Stomach smooth muscle (tissue), 2 donors: ENCODE measurements around the gene APEH.

Experiments used
- H3K27ac ChIP-seq: one replicate; pipeline ENCODE4 v1.7.0; 2013; ENCODE audit warnings: mild to moderate bottlenecking, low read length, inconsistent platforms
- H3K27me3 ChIP-seq, 2 donors: one replicate each; pipeline ENCODE4 v1.7.0; 2013; ENCODE audit warnings: low read length in 2 of 2; ENCODE audit not compliant: insufficient read depth in 2 of 2, control insufficient read depth in 1 of 2
- H3K36me3 ChIP-seq, 2 donors: one replicate each; pipeline ENCODE4 v1.7.0; 2013; ENCODE audit warnings: low read length in 2 of 2; ENCODE audit not compliant: control insufficient read depth in 2 of 2, insufficient read depth in 2 of 2
- H3K4me1 ChIP-seq: one replicate; pipeline ENCODE4 v1.7.0; 2013; ENCODE audit warnings: low read length; ENCODE audit not compliant: control insufficient read depth, insufficient read depth
- H3K4me3 ChIP-seq, 2 donors: one replicate each; pipeline ENCODE4 v1.7.0; 2013; ENCODE audit warnings: low read length in 2 of 2
- H3K9ac ChIP-seq, 2 donors: one replicate each; pipeline ENCODE4 v1.7.0; 2013; ENCODE audit warnings: low read length in 2 of 2, mild to moderate bottlenecking in 1 of 2
- H3K9me3 ChIP-seq, 2 donors: one replicate each; pipeline ENCODE4 v1.7.0; 2013; ENCODE audit warnings: low read length in 2 of 2; ENCODE audit not compliant: control insufficient read depth in 2 of 2
- donor health status: healthy.
- donor health status: Pancreatic carcinoma.

APEH gene

GRCh38 chr3:49673715-49674496, at the start of gene APEH:
TSS of gene APEH (plus strand) at chr3:49674351. CDS start at chr3:49674402, 51 bp downstream.
- peak within 1 kb of the TSS; percentile 79 for H3K27ac ChIP-seq
- H3K27me3 ChIP-seq: peaks cover 0 to 5% of the 10 kb centered on the region in 2 donors
- peak within 1 kb of the TSS; percentile 79 to 88 for H3K4me3 ChIP-seq
- H3K9me3 ChIP-seq: no peaks in the 10 kb centered on the region
- H3K9ac ChIP-seq: peak within 1 kb of the TSS; percentile 73 to 75
- peaks cover 27 to 30% of the 10 kb centered on the region in 2 donors for H3K36me3 ChIP-seq
- peaks cover 19% of the 10 kb centered on the region for H3K4me1 ChIP-seq

GRCh38 chr3:49625071-49625470, 49.1 kb upstream of the APEH start:
- Histone ChIP-seq H3K36me3 (no peaks in the 10 kb centered on the region), H3K4me1 (no peaks in the 10 kb centered on the region), H3K9me3 (no peaks in the 10 kb centered on the region), H3K27me3 (no peaks in the 10 kb centered on the region), H3K27ac (no peak overlapping the region), H3K9ac (no peak overlapping the region), H3K4me3 (no peak overlapping the region)

- no peak overlapping the region for H3K9ac ChIP-seq
- no peaks in the 10 kb centered on the region for H3K9me3 ChIP-seq
- no peaks in the 10 kb centered on the region for H3K27me3 ChIP-seq
- no peaks in the 10 kb centered on the region for H3K4me1 ChIP-seq
- H3K27ac ChIP-seq: no peak overlapping the region
- no peak overlapping the region for H3K4me3 ChIP-seq
- H3K36me3 ChIP-seq: no peaks in the 10 kb centered on the region
Observed at GRCh38 chr3:49626101-49626581, 48.0 kb upstream of the APEH start.

- no peaks in the 10 kb centered on the region for H3K27me3 ChIP-seq
- no peak overlapping the region for H3K9ac ChIP-seq
- H3K9me3 ChIP-seq: no peaks in the 10 kb centered on the region
- H3K27ac ChIP-seq: no peak overlapping the region
- H3K4me3 ChIP-seq: no peak overlapping the region
- no peaks in the 10 kb centered on the region for H3K36me3 ChIP-seq
- no peaks in the 10 kb centered on the region for H3K4me1 ChIP-seq
Observed at GRCh38 chr3:49626796-49627195, 47.4 kb upstream of the APEH start.

- no peak overlapping the region for H3K4me3 ChIP-seq
- no peaks in the 10 kb centered on the region for H3K27me3 ChIP-seq
- H3K27ac ChIP-seq: no peak overlapping the region
- no peaks in the 10 kb centered on the region for H3K4me1 ChIP-seq
- no peak overlapping the region for H3K9ac ChIP-seq
- no peaks in the 10 kb centered on the region for H3K36me3 ChIP-seq
- H3K9me3 ChIP-seq: no peaks in the 10 kb centered on the region
Observed at GRCh38 chr3:49627634-49628033, 46.5 kb upstream of the APEH start.

- Histone ChIP-seq H3K4me1 (no peaks in the 10 kb centered on the region), H3K36me3 (no peaks in the 10 kb centered on the region), H3K27ac (no peak overlapping the region), H3K27me3 (no peaks in the 10 kb centered on the region), H3K9me3 (no peaks in the 10 kb centered on the region), H3K9ac (no peak overlapping the region), H3K4me3 (no peak overlapping the region)
Observed at GRCh38 chr3:49628249-49628648, 45.9 kb upstream of the APEH start.

- Histone ChIP-seq H3K36me3 (no peaks in the 10 kb centered on the region), H3K27ac (no peak overlapping the region), H3K4me1 (no peaks in the 10 kb centered on the region), H3K9me3 (no peaks in the 10 kb centered on the region), H3K4me3 (no peak overlapping the region), H3K27me3 (no peaks in the 10 kb centered on the region), H3K9ac (no peak overlapping the region)
Observed at GRCh38 chr3:49629451-49629850, 44.7 kb upstream of the APEH start.

GRCh38 chr3:49629866-49630265, 44.3 kb upstream of the APEH start:
- no peaks in the 10 kb centered on the region for H3K27me3 ChIP-seq
- no peak overlapping the region for H3K27ac ChIP-seq
- H3K4me3 ChIP-seq: no peak overlapping the region
- no peaks in the 10 kb centered on the region for H3K9me3 ChIP-seq
- H3K4me1 ChIP-seq: no peaks in the 10 kb centered on the region
- H3K36me3 ChIP-seq: no peaks in the 10 kb centered on the region
- no peak overlapping the region for H3K9ac ChIP-seq

GRCh38 chr3:49630784-49631183, 43.4 kb upstream of the APEH start:
- Histone ChIP-seq H3K9me3 (no peaks in the 10 kb centered on the region), H3K4me3 (no peak overlapping the region), H3K27ac (no peak overlapping the region), H3K36me3 (no peaks in the 10 kb centered on the region), H3K9ac (no peak overlapping the region), H3K4me1 (no peaks in the 10 kb centered on the region), H3K27me3 (no peaks in the 10 kb centered on the region)

GRCh38 chr3:49634736-49635135, 39.4 kb upstream of the APEH start:
- no peaks in the 10 kb centered on the region for H3K9me3 ChIP-seq
- H3K36me3 ChIP-seq: no peaks in the 10 kb centered on the region
- H3K27ac ChIP-seq: no peak overlapping the region
- H3K4me3 ChIP-seq: no peak overlapping the region
- no peak overlapping the region for H3K9ac ChIP-seq
- H3K4me1 ChIP-seq: no peaks in the 10 kb centered on the region
- H3K27me3 ChIP-seq: no peaks in the 10 kb centered on the region

- H3K4me3 ChIP-seq: no peak overlapping the region
- no peaks in the 10 kb centered on the region for H3K9me3 ChIP-seq
- no peaks in the 10 kb centered on the region for H3K27me3 ChIP-seq
- H3K36me3 ChIP-seq: no peaks in the 10 kb centered on the region
- H3K4me1 ChIP-seq: no peaks in the 10 kb centered on the region
- no peak overlapping the region for H3K27ac ChIP-seq
- no peak overlapping the region for H3K9ac ChIP-seq
Observed at GRCh38 chr3:49636883-49637609, 37.1 kb upstream of the APEH start.
